Activated B cell treated with CpG ODN at 0.5 μM for 24 hours (primary cell): ENCODE data around the gene IKBKE. TPM values are rescaled to one million over a fixed set of nuclear protein-coding genes. Genes with fewer than 3 reads are reported as not detected.

ENCODE experiments used
- ATAC-seq: fragments of 200-7000 bp; cut with Tn5 transposase; one replicate; pipeline ENCODE4 v1.10.0; 2021; ENCODE audit warnings: low read depth, mild to moderate bottlenecking, moderate library complexity
- CTCF ChIA-PET: fragments of 350-600 bp; sonication (Branson Sonifier 250); formaldehyde crosslinking; loops from one replicate; lab custom pipeline; 2021; ENCODE audit warnings: antibody characterized with exemption; lab: Charles Lee
- POLR2A ChIA-PET: fragments of 350-600 bp; sonication (Branson Sonifier 250); formaldehyde crosslinking; loops from one replicate; lab custom pipeline; 2021; ENCODE audit warnings: antibody characterized with exemption; lab: Charles Lee
- DNase-seq: peaks from one replicate; pipeline ENCODE4 v3.0.0; 2022
- H3K27ac Mint-ChIP-seq: one replicate; pipeline ENCODE4 v1.8.0; 2020; ENCODE audit warnings: mixed read lengths
- H3K27me3 Mint-ChIP-seq: one replicate; pipeline ENCODE4 v1.8.0; 2021; ENCODE audit warnings: mixed read lengths
- H3K36me3 Mint-ChIP-seq: one replicate; pipeline ENCODE4 v1.8.0; 2021; ENCODE audit warnings: low read depth, mixed read lengths
- H3K4me1 Mint-ChIP-seq: one replicate; pipeline ENCODE4 v1.8.0; 2021; ENCODE audit warnings: mixed read lengths
- H3K4me3 Mint-ChIP-seq: one replicate; pipeline ENCODE4 v1.8.0; 2020; ENCODE audit warnings: mild to moderate bottlenecking, mixed read lengths
- H3K9me3 Mint-ChIP-seq: one replicate; pipeline ENCODE4 v1.8.0; 2020; ENCODE audit warnings: mixed read lengths
- CTCF ChIP-seq: fragments of 200-600 bp; IDR thresholded peaks from one replicate; pipeline ENCODE4 v1.8.0; 2022; ENCODE audit warnings: antibody characterized with exemption, mild to moderate bottlenecking
- intact Hi-C: fragments of 100-400 bp; cut with micrococcal nuclease; formaldehyde crosslinking; loops from one replicate; pipeline ENCODE4 v1.15.1; 2024
- total RNA-seq: library from RNA; stranded (reverse); gene quantifications from 2 replicates; pipeline ENCODE4 v1.2.3, GENCODE V29; 2022

The IKBKE gene
- total RNA-seq, 1 donor from 2014 or later, result 56.3 TPM

GRCh38 chr1:206537141-206537540 is 66.9 kb downstream of the IKBKE start:
- ChIA-PET POLR2A (interaction anchor here (1.6 kb wide), 1 partner anchor 43 kb away, joined by 3 read pairs; no protein-coding TSS in a partner anchor), CTCF (interaction anchor here (1.2 to 1.8 kb wide), 2 partner anchors 46 to 445 kb away, joined by 4 read pairs; no protein-coding TSS in a partner anchor)
- Mint-ChIP-seq H3K4me1 (no peaks in the 10 kb centered on the region), H3K36me3 (no peaks in the 10 kb centered on the region), H3K27me3 (no peaks in the 10 kb centered on the region), H3K9me3 (no peaks in the 10 kb centered on the region), H3K4me3 (no peak overlapping the region), H3K27ac (no peak overlapping the region)
- DNase-seq, result no peak
- intact Hi-C loops, result no loop called here
- ATAC-seq, result no peak
- TF ChIP-seq CTCF, result no peak

- no peak for DNase-seq
- no peak overlapping the region for H3K4me3 Mint-ChIP-seq
- no peak for ATAC-seq
- ChIA-PET CTCF (no interaction called here), POLR2A (no interaction called here)
- H3K27me3 Mint-ChIP-seq, result no peaks in the 10 kb centered on the region
- no peaks in the 10 kb centered on the region for H3K4me1 Mint-ChIP-seq
- no peaks in the 10 kb centered on the region for H3K36me3 Mint-ChIP-seq
- no peaks in the 10 kb centered on the region for H3K9me3 Mint-ChIP-seq
- H3K27ac Mint-ChIP-seq, result no peak overlapping the region
- intact Hi-C loops, result no loop called here
- no peak for TF ChIP-seq CTCF
Observed at GRCh38 chr1:206538086-206538770, 68.0 kb downstream of the IKBKE start.

- TF ChIP-seq CTCF, result no peak
- H3K4me3 Mint-ChIP-seq, result no peak overlapping the region
- POLR2A ChIA-PET, result no interaction called here
- intact Hi-C loops, result no loop called here
- no peaks in the 10 kb centered on the region for H3K9me3 Mint-ChIP-seq
- CTCF ChIA-PET, result interaction anchor here (10.1 kb wide), 1 partner anchor 43 kb away, joined by 349 read pairs; no protein-coding TSS in a partner anchor
- H3K27ac Mint-ChIP-seq, result no peak overlapping the region
- H3K36me3 Mint-ChIP-seq, result no peaks in the 10 kb centered on the region
- ATAC-seq (no peak), DNase-seq (no peak)
- no peaks in the 10 kb centered on the region for H3K27me3 Mint-ChIP-seq
- no peaks in the 10 kb centered on the region for H3K4me1 Mint-ChIP-seq
Observed at GRCh38 chr1:206538901-206539640, 68.8 kb downstream of the IKBKE start.

GRCh38 chr1:206540044-206540780 is 69.9 kb downstream of the IKBKE start:
- no peak for TF ChIP-seq CTCF
- no peaks in the 10 kb centered on the region for H3K36me3 Mint-ChIP-seq
- peaks cover 4% of the 10 kb centered on the region for H3K4me1 Mint-ChIP-seq
- intact Hi-C loops, result loop anchor here (5.0 kb wide), 1 partner anchor 33 kb away; the partner anchor contains the start of gene RASSF5
- no peaks in the 10 kb centered on the region for H3K27me3 Mint-ChIP-seq
- ChIA-PET POLR2A (no interaction called here), CTCF (interaction anchor here (0.9 to 10.1 kb wide), 3 partner anchors 15 to 70 kb away, joined by 3 to 349 read pairs (median 4); no protein-coding TSS in a partner anchor)
- ATAC-seq, result no peak
- H3K4me3 Mint-ChIP-seq, result no peak overlapping the region
- no peaks in the 10 kb centered on the region for H3K9me3 Mint-ChIP-seq
- no peak for DNase-seq
- no peak overlapping the region for H3K27ac Mint-ChIP-seq
